Adipocyte (in vitro differentiated cells): ENCODE measurements around the gene ABCG2.
A peak's percentile ranks its signal among the peaks of the same experiment; 100 is the strongest.

Experiments used
- DNase-seq: peaks from one replicate; pipeline ENCODE4 v3.0.0-alpha.2; 2015; ENCODE audit warnings: low read depth
- H3K27me3 ChIP-seq: replicated peaks from 2 replicates; pipeline ENCODE4 v1.7.0; 2013; ENCODE audit warnings: mild to moderate bottlenecking, low read length, moderate library complexity; ENCODE audit not compliant: control insufficient read depth, insufficient read depth
- H3K36me3 ChIP-seq: 2 replicates; pipeline ENCODE4 v1.7.0; 2013; ENCODE audit warnings: low read length, mild to moderate bottlenecking, moderate library complexity; ENCODE audit not compliant: control insufficient read depth, insufficient read depth, severe bottlenecking
- H3K4me1 ChIP-seq: 2 replicates; pipeline ENCODE4 v1.7.0; 2013; ENCODE audit warnings: mild to moderate bottlenecking, low read length, moderate library complexity; ENCODE audit not compliant: control insufficient read depth, insufficient read depth
- H3K4me3 ChIP-seq: 2 replicates; pipeline ENCODE4 v1.7.0; 2013; ENCODE audit warnings: mild to moderate bottlenecking, low read length, moderate library complexity
- H3K9ac ChIP-seq: 2 replicates; pipeline ENCODE4 v1.7.0; 2013; ENCODE audit warnings: mild to moderate bottlenecking, low read length, moderate library complexity
- H3K9me3 ChIP-seq: 2 replicates; pipeline ENCODE4 v1.7.0; 2013; ENCODE audit warnings: mild to moderate bottlenecking, low read length, moderate library complexity; ENCODE audit not compliant: control insufficient read depth

ABCG2 gene

DNA sequence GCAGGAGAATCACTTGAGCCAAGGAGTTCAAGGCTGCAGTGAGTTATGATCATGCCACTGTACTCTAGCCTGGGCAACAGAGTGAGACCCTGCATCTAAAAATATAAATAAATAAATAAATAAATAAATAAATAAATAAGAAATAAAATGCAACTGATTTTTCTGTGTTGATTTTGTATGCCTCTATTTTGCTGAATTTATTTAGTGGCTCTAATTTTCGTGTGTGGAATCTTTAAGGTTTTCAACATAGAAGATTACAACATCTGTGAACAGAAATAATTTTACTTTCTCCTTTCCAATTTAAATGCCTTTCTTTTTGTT lies 30.9 kb upstream of the ABCG2 start:
- no peaks in the 10 kb centered on the region for H3K36me3 ChIP-seq
- H3K9me3 ChIP-seq: peaks cover 4% of the 10 kb centered on the region
- no peaks in the 10 kb centered on the region for H3K27me3 ChIP-seq
- H3K4me3 ChIP-seq: no peak overlapping the region
- no peak overlapping the region for H3K9ac ChIP-seq
- no peak for DNase-seq
- peaks cover 7% of the 10 kb centered on the region for H3K4me1 ChIP-seq

DNA sequence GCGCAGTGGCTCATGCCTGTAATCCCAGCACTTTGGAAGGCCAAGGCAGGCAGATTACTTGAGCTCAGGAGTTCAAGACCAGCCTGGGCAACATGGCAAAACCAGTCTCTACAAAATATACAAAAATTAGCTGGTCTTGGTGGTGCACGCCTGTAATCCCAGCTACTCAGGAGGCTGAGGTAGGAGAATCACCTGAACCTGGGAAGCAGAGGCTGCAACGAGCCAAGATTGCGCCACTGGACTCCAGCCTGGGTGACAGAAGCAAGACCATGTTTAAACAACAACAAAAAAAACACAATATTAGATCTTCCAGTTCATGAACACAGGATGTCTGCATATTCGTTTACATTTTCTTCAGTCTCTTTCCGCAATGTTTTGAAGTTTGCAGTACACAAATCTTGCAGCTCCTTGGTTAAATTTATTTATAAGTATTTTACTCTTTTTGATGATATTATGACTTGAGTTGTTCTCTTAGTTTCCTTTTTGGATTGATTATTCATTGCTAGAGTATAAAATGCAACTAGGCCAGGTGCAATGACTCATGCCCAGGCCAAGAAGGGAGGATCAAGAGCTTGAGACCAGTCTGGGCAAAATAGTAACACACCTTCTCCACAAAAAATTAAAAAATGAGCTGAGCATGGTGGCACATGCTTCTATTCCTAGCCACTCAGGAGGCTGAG lies 30.4 kb upstream of the ABCG2 start:
- no peaks in the 10 kb centered on the region for H3K27me3 ChIP-seq
- H3K9ac ChIP-seq: no peak overlapping the region
- no peak overlapping the region for H3K4me3 ChIP-seq
- H3K9me3 ChIP-seq: peaks cover 4% of the 10 kb centered on the region
- peaks cover 7% of the 10 kb centered on the region for H3K4me1 ChIP-seq
- DNase-seq: no peak
- H3K36me3 ChIP-seq: no peaks in the 10 kb centered on the region

DNA sequence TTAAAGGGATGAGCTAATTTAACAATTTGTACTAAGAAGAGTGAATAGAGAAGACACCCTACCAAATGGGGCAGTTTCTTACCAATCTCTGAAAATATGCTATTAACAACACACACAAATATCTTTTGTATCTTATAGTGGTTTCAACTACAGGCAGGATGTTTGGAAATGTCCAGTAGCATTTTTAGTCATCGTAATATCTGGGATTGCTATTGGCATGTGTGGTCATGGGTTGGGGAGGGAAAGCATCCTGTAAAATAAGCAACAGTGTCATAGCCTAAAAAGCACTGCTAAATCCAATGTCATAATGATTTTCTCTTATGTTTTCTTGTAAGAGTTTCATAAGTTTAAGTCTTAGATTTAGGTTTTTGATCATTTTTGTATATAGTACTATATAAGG lies 29.3 kb upstream of the ABCG2 start:
- no peak for DNase-seq
- Histone ChIP-seq H3K36me3 (no peaks in the 10 kb centered on the region), H3K4me3 (no peak overlapping the region), H3K4me1 (peaks cover 7% of the 10 kb centered on the region), H3K27me3 (no peaks in the 10 kb centered on the region), H3K9ac (no peak overlapping the region), H3K9me3 (peaks cover 4% of the 10 kb centered on the region)

DNA sequence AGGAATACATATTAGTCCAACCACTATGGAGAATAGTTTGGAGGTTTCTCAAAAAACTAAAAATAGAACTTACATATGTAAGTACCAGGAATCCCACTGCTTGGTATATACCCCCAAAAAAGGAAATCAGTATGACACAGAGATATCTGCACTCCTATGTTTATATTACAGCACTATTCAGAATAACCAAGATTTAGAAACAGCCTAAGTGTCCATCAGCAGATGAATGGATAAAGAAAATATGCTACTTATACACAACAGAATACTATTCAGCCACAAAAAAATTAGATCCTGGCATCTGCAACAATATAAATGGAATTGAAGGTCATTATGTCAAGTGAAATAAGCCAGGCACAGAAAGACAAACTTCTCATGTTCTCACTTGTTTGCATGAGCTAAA lies 27.5 kb upstream of the ABCG2 start:
- Histone ChIP-seq H3K4me1 (peaks cover 7% of the 10 kb centered on the region), H3K27me3 (no peaks in the 10 kb centered on the region), H3K9me3 (peaks cover 4% of the 10 kb centered on the region), H3K4me3 (no peak overlapping the region), H3K36me3 (no peaks in the 10 kb centered on the region), H3K9ac (no peak overlapping the region)
- DNase-seq: peak; percentile 40

DNA sequence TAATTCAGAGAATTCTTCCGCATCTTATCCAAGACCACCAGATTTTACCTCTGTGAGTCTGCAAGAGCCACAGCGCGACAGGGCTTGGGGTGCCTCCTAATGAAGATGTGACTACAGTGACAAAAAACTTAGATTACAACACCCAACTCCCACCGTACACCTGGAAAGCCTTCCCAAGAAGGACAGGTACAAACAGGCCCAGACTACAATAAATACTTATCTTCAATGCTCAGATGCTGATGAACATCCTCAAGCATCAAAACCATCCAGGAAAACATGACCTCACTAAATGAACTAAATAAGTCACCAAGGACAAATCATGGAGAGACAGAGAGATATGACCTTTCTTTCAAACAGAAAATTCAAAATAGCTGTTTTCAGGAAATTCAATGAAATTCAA lies 20.8 kb upstream of the ABCG2 start:
- Histone ChIP-seq H3K9ac (no peak overlapping the region), H3K4me3 (no peak overlapping the region), H3K9me3 (no peaks in the 10 kb centered on the region), H3K27me3 (no peaks in the 10 kb centered on the region), H3K36me3 (no peaks in the 10 kb centered on the region), H3K4me1 (peaks cover 7% of the 10 kb centered on the region)
- no peak for DNase-seq

DNA sequence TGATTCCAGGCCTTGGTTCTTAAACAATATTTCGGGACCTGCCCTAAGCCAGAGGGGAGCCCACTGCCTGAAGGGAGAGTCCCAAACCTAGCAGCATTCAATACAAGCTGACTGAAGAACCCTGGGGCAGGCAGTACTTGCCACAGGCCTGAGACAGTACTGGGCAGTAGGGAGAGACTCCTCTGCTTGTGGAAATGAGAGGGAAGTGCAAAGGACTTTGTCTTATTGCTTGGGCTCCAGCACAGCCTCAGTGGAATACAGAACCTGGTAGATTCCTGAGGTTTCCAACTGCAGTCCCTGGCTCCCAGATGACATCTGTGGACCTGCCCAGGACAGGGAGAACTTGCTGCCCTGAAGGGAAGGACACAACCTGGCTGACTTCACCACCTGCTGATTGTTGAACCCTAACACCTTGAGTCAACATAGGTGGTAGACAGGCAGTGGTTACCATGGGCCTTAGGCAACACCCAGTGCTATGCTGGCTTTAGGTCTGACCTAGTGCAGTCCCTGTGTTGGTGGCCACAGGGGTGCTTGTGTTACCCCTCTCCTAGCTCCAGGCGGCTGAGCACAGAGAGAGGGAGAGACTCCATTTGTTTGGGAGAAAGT lies 20.3 kb upstream of the ABCG2 start:
- H3K27me3 ChIP-seq: no peaks in the 10 kb centered on the region
- H3K9me3 ChIP-seq: no peaks in the 10 kb centered on the region
- H3K9ac ChIP-seq: no peak overlapping the region
- no peak overlapping the region for H3K4me3 ChIP-seq
- no peak for DNase-seq
- peaks cover 7% of the 10 kb centered on the region for H3K4me1 ChIP-seq
- H3K36me3 ChIP-seq: no peaks in the 10 kb centered on the region

DNA sequence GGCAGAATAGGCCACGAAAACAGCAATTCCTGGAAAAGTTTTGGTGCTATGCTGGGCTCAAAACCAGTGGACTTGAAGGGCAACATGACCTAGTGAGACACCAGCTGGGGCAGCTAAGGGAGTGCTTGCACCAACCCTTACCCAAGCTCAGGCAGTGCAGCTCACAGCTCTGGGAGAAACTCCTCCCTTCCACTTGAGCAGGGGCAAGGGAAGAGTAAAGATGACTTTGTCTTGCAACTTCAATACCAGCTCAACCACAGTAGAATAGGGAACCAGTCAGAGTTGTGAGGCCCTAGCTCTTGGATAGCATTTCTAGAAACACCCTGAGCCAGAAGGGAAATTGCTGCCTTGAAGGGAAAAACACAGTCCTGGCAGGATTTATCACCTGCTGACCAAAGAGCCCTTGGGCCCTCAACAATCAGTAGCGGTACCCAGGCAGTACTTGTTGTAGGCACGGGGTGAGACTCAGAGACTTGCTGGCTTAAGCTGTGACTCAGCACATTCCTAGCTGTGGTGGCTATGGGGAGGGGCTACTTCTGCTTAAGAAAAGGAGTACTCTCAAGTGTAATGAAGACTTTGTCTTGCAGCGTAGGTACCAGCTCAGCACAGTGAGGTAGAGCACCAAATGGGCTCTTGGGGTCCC lies 19.7 kb upstream of the ABCG2 start:
- no peaks in the 10 kb centered on the region for H3K27me3 ChIP-seq
- no peaks in the 10 kb centered on the region for H3K9me3 ChIP-seq
- H3K4me1 ChIP-seq: peaks cover 7% of the 10 kb centered on the region
- H3K4me3 ChIP-seq: no peak overlapping the region
- no peak overlapping the region for H3K9ac ChIP-seq
- peak; percentile 62 for DNase-seq
- H3K36me3 ChIP-seq: no peaks in the 10 kb centered on the region

DNA sequence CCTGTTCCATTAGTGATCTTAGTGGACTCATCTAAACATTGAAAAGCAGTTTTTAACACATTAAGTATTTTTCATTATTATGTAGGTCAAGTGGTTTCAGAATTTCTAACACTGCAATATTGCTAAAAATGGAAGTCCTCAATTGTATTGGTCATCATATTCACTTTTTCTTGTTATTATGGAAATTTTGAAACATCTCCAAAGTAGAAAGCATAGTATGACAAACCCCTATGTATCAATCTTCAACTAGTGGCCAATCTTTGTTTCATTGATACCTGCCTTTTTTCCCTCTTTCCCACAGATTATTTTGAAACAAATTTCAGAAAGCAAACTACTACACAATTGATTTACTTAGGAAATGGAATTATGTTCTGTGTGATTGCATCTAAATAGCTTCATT lies 14.5 kb upstream of the ABCG2 start:
- H3K9me3 ChIP-seq: no peaks in the 10 kb centered on the region
- DNase-seq: no peak
- H3K9ac ChIP-seq: no peak overlapping the region
- H3K27me3 ChIP-seq: no peaks in the 10 kb centered on the region
- H3K4me3 ChIP-seq: no peak overlapping the region
- no peaks in the 10 kb centered on the region for H3K36me3 ChIP-seq
- H3K4me1 ChIP-seq: peaks cover 1% of the 10 kb centered on the region

DNA sequence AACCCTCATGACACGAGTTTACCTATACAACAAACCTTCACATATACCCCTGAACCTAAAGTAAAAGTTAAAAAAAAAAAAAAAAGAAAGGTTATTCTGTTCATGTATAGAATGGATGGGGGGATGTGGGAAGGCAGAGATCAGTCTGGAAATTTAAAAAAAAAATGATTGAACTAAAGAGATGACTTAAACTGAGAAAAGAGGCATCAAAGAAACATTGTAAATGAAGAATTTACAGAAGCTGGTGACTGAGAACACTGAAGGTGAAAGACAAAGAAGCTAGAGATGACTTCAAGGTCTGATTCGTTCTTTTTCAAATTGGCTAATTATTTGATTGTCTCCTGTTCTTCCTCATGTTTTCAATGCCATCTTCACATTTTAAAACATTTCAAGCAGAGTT lies 12.8 kb upstream of the ABCG2 start:
- H3K27me3 ChIP-seq: no peaks in the 10 kb centered on the region
- H3K9ac ChIP-seq: no peak overlapping the region
- no peaks in the 10 kb centered on the region for H3K4me1 ChIP-seq
- no peak for DNase-seq
- H3K9me3 ChIP-seq: no peaks in the 10 kb centered on the region
- no peaks in the 10 kb centered on the region for H3K36me3 ChIP-seq
- H3K4me3 ChIP-seq: no peak overlapping the region

DNA sequence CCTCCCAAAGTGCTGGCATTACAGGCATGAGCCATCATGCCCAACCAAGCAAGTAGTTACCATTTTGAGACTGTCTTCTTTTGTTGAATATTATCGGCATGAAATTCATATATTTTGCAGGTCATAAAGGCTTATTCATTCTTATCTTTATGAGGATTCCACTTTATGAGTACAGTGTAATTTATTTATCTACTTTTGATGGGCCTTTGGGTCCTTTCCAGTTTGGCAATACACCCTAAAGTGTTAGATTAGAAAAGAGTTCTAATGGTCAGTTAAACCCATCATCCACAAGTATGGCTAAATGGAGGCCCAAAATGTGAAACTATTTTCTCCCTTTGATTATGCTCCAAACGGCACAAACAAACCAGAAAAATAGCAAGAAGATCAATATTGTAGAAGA lies 10.9 kb upstream of the ABCG2 start:
- no peak for DNase-seq

DNA sequence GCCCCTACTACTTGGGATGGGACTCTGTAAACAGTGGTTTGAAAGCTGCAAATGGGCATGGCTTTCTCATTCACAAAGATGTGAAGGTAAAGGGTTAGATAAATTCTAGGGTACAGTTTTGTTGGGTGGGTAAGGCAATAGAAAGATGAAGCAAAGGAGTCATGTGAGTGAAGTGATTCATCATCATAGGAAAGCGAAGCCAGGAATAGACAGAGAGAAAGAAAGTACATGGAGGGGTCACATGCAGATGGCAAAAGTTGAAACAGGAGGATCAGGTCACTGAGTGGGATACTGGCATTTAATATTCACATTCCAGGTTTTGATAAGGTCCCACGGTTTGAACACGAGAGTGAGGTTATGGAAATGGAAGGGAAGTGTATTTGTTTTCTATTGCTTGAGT lies 8.2 kb upstream of the ABCG2 start:
- H3K36me3 ChIP-seq: no peaks in the 10 kb centered on the region
- no peak overlapping the region for H3K9ac ChIP-seq
- peaks cover 14% of the 10 kb centered on the region for H3K4me1 ChIP-seq
- no peak for DNase-seq
- no peaks in the 10 kb centered on the region for H3K27me3 ChIP-seq
- no peaks in the 10 kb centered on the region for H3K9me3 ChIP-seq
- no peak overlapping the region for H3K4me3 ChIP-seq

More for the DNA sequence above, 10.9 kb upstream of the ABCG2 start:
- Histone ChIP-seq H3K4me3 (no peak overlapping the region), H3K36me3 (no peaks in the 10 kb centered on the region), H3K9me3 (no peaks in the 10 kb centered on the region), H3K4me1 (no peaks in the 10 kb centered on the region), H3K27me3 (no peaks in the 10 kb centered on the region), H3K9ac (no peak overlapping the region)
